Neural cell (in vitro differentiated cells): ENCODE data around the gene SMPD1. TPM values are rescaled to one million over a fixed set of nuclear protein-coding genes. Genes with fewer than 3 reads are reported as not detected.

Experiments used
- H2AFZ ChIP-seq: fragments of 200-600, 300-800 bp; sonication (generic), shearing (Covaris generic); 2 replicates; pipeline ENCODE4 v1.6.0; 2014; ENCODE audit warnings: low read depth, mild to moderate bottlenecking, antibody characterized with exemption, low read length, moderate library complexity
- H3F3A ChIP-seq: fragments of 200-600 bp; shearing (Covaris generic); 2 replicates; pipeline ENCODE4 v1.6.1; 2016; ENCODE audit warnings: mild to moderate bottlenecking, moderate library complexity, mixed read lengths, antibody characterized with exemption, low read length; ENCODE audit not compliant: insufficient read depth, poor library complexity, severe bottlenecking
- H3K27ac ChIP-seq: fragments of 200-600, 300-800 bp; sonication (generic), shearing (Covaris generic); 2 replicates; pipeline ENCODE4 v1.5.1; 2014; ENCODE audit warnings: mild to moderate bottlenecking, low read length, moderate library complexity
- H3K27me3 ChIP-seq: fragments of 300-800, 200-600 bp; sonication (generic), shearing (Covaris generic); 2 replicates; pipeline ENCODE4 v1.6.0; 2014; ENCODE audit warnings: mild to moderate bottlenecking, low read depth, low read length, moderate library complexity; ENCODE audit not compliant: insufficient read depth
- H3K36me3 ChIP-seq: fragments of 300-800, 200-600 bp; sonication (generic), shearing (Covaris generic); 2 replicates; pipeline ENCODE4 v1.5.1; 2014; ENCODE audit warnings: mild to moderate bottlenecking, antibody characterized with exemption, low read length, moderate library complexity; ENCODE audit not compliant: insufficient read depth
- H3K4me2 ChIP-seq: fragments of 300-800, 200-600 bp; sonication (generic), shearing (Covaris generic); 2 replicates; pipeline ENCODE4 v1.6.0; 2014; ENCODE audit warnings: mild to moderate bottlenecking, low read length
- H3K4me3 ChIP-seq: fragments of 300-800, 200-600 bp; sonication (generic), shearing (Covaris generic); 2 replicates; pipeline ENCODE4 v1.5.1; 2014; ENCODE audit warnings: mild to moderate bottlenecking, low read length, moderate library complexity
- H3K79me2 ChIP-seq: fragments of 200-600 bp; shearing (Covaris generic); replicated peaks from 2 replicates; pipeline ENCODE4 v1.6.0; 2014; ENCODE audit warnings: mild to moderate bottlenecking, low read length, moderate library complexity; ENCODE audit not compliant: insufficient read depth
- H3K9ac ChIP-seq: fragments of 300-800, 200-600 bp; sonication (generic), shearing (Covaris generic); 2 replicates; pipeline ENCODE4 v1.6.1; 2016; ENCODE audit warnings: mild to moderate bottlenecking, low read length, mixed read lengths
- H3K9me2 ChIP-seq: fragments of 200-600 bp; shearing (Covaris generic); 2 replicates; pipeline ENCODE4 v1.6.1; 2016; ENCODE audit warnings: mild to moderate bottlenecking, low read length, mixed read lengths; ENCODE audit not compliant: insufficient read depth
- H3K9me3 ChIP-seq: fragments of 200-600, 300-800 bp; sonication (generic), shearing (Covaris generic); 2 replicates; pipeline ENCODE4 v1.6.1; 2016; ENCODE audit warnings: mild to moderate bottlenecking, mixed run types, low read length, moderate library complexity, mixed read lengths
- H4K20me1 ChIP-seq: fragments of 200-600 bp; shearing (Covaris generic); 2 replicates; pipeline ENCODE4 v1.6.1; 2016; ENCODE audit warnings: mild to moderate bottlenecking, mixed run types; ENCODE audit not compliant: insufficient read depth
- CTCF ChIP-seq: fragments of 450-650 bp; IDR thresholded peaks from 2 replicates; pipeline ENCODE4 v1.5.1; 2014; ENCODE audit warnings: antibody characterized with exemption, mild to moderate bottlenecking, moderate library complexity; ENCODE audit not compliant: poor library complexity, severe bottlenecking
- EP300 ChIP-seq: fragments of 450-650 bp; conservative IDR thresholded peaks from 2 replicates; pipeline ENCODE4 v1.6.1; 2014; ENCODE audit warnings: antibody characterized with exemption, mild to moderate bottlenecking, moderate library complexity; ENCODE audit not compliant: poor library complexity, severe bottlenecking
- EZH2 ChIP-seq: fragments of 200-600, 300-800 bp; shearing (Covaris generic), sonication (generic); IDR thresholded peaks from 2 replicates; pipeline ENCODE4 v1.6.1; 2014; ENCODE audit warnings: antibody characterized with exemption, low read length, borderline replicate concordance, mild to moderate bottlenecking; ENCODE audit not compliant: insufficient read depth, poor library complexity, severe bottlenecking
- MXI1 ChIP-seq: fragments of 450-650 bp; conservative IDR thresholded peaks from 2 replicates; pipeline ENCODE4 v1.6.1; 2014; ENCODE audit warnings: antibody characterized with exemption, mild to moderate bottlenecking; ENCODE audit not compliant: poor library complexity, severe bottlenecking
- POLR2AphosphoS5 ChIP-seq: IDR thresholded peaks from 2 replicates; pipeline ENCODE4 v1.6.1; 2012
- RAD21 ChIP-seq: fragments of 450-650 bp; conservative IDR thresholded peaks from 2 replicates; pipeline ENCODE4 v1.6.1; 2014; ENCODE audit warnings: antibody characterized with exemption, mild to moderate bottlenecking, moderate library complexity
- REST ChIP-seq: IDR thresholded peaks from 2 replicates; pipeline ENCODE4 v1.6.1; 2012; ENCODE audit warnings: borderline replicate concordance
- SMC3 ChIP-seq: fragments of 450-650 bp; conservative IDR thresholded peaks from 2 replicates; pipeline ENCODE4 v1.6.1; 2014; ENCODE audit warnings: antibody characterized with exemption, mild to moderate bottlenecking, moderate library complexity; ENCODE audit not compliant: poor library complexity
- TAF1 ChIP-seq: IDR thresholded peaks from 2 replicates; pipeline ENCODE4 v1.6.1; 2012; ENCODE audit warnings: low read depth
- polyA plus RNA-seq: library from polyadenylated mRNA; depleted of rRNA; stranded (reverse); fragments of >200 nt; gene quantifications from 2 replicates; pipeline ENCODE4 v1.2.3, GENCODE V29; 2014

SMPD1 gene
- polyA plus RNA-seq, 1 donor from 2014 or later = 30.0 TPM

GRCh38 chr11:6356503-6357055 lies 33.7 kb upstream of the SMPD1 start (continued):
- no peak for TF ChIP-seq EP300

GRCh38 chr11:6357222-6357621 lies 33.1 kb upstream of the SMPD1 start:
- Histone ChIP-seq H3K27ac (no peak overlapping the region), H2AFZ (no peak overlapping the region), H3K79me2 (no peaks in the 10 kb centered on the region), H3F3A (no peaks in the 10 kb centered on the region), H3K4me2 (no peak overlapping the region), H3K9me3 (no peaks in the 10 kb centered on the region), H3K9ac (no peak overlapping the region), H3K27me3 (no peaks in the 10 kb centered on the region), H4K20me1 (no peaks in the 10 kb centered on the region), H3K36me3 (no peaks in the 10 kb centered on the region), H3K4me3 (no peak overlapping the region), H3K9me2 (no peaks in the 10 kb centered on the region)
- TF ChIP-seq EZH2 = no peak
- TF ChIP-seq SMC3 = no peak
- no peak for TF ChIP-seq MXI1
- no peak for TF ChIP-seq EP300
- TF ChIP-seq REST = no peak

GRCh38 chr11:6360183-6360582 lies 30.1 kb upstream of the SMPD1 start:
- Histone ChIP-seq H3K9me3 (no peaks in the 10 kb centered on the region), H3K27me3 (no peaks in the 10 kb centered on the region), H3K4me2 (no peak overlapping the region), H3K9ac (no peak overlapping the region), H3K79me2 (no peaks in the 10 kb centered on the region), H3K36me3 (no peaks in the 10 kb centered on the region), H4K20me1 (no peaks in the 10 kb centered on the region), H3K4me3 (no peak overlapping the region), H3K9me2 (no peaks in the 10 kb centered on the region), H3K27ac (no peak overlapping the region), H3F3A (no peaks in the 10 kb centered on the region), H2AFZ (no peak overlapping the region)
- no peak for TF ChIP-seq MXI1
- no peak for TF ChIP-seq EZH2
- TF ChIP-seq SMC3 = no peak
- no peak for TF ChIP-seq CTCF
- TF ChIP-seq POLR2AphosphoS5 = no peak
- TF ChIP-seq REST = no peak
- TF ChIP-seq RAD21 = no peak
- no peak for TF ChIP-seq TAF1
